Pancreas (tissue), 10 donors: ENCODE results near the gene DNMT3A. TPM values are rescaled to one million over a fixed set of nuclear protein-coding genes. Genes with fewer than 3 reads are reported as not detected.

Experiments
- ATAC-seq, 4 donors: fragments of 200-7000 bp; cut with Tn5 transposase; one replicate each; pipeline versions ENCODE4 v1.8.0 to v1.9.1; 2020; ENCODE audit warnings: mild to moderate bottlenecking in 4 of 4, moderate library complexity in 4 of 4
- DNase-seq, 6 donors: peaks; one replicate each; pipeline ENCODE4 v3.0.0-alpha.2; 2020
- FAIRE-seq: peaks from 2 replicates; lab custom pipeline; 2012; peaks lifted over from hg19 to GRCh38; lab: Jason Lieb, UNC
- H3K27ac ChIP-seq, 4 donors: fragments of 200-600 bp; sonication (generic); 1 replicate in 3 of 4; 2 replicates in 1 of 4; pipeline versions ENCODE4 v1.5.0 to v1.8.0; 2020
- H3K27me3 ChIP-seq, 4 donors: fragments of 200-600 bp; one replicate each; pipeline ENCODE4 v1.8.0; 2021
- H3K36me3 ChIP-seq, 3 donors: fragments of 200-600 bp; sonication (generic) in 1 of 3; one replicate each; pipeline versions ENCODE4 v1.5.0 to v1.8.0; 2020 to 2021
- H3K4me1 ChIP-seq, 3 donors: fragments of 200-600 bp; one replicate each; pipeline ENCODE4 v1.8.0; 2021
- H3K4me3 ChIP-seq, 4 donors: fragments of 200-600 bp; sonication (generic) in 2 of 4; one replicate each; pipeline versions ENCODE4 v1.5.0 to v1.8.0; 2020 to 2021
- H3K9me3 ChIP-seq, 4 donors: fragments of 200-600 bp; one replicate each; pipeline ENCODE4 v1.8.0; 2021
- CTCF ChIP-seq, 4 donors: fragments of 200-600 bp; sonication (generic) in 3 of 4; IDR thresholded peaks; one replicate each; pipeline versions ENCODE4 v1.5.0 to v1.8.0; 2021; ENCODE audit warnings: antibody characterized with exemption in 4 of 4
- WGBS, 2 donors: extraction: QIAGEN DNeasy Blood & Tissue Kit; methylation state at CpG; one replicate each; pipeline ENCODE4 v1.1.7; 2013; 5-methylcytosine and 5-hydroxymethylcytosine counted together
- intact Hi-C, 3 donors: fragments of 100-400 bp; cut with DNase I; formaldehyde crosslinking; loops; one replicate each; pipeline versions ENCODE4 v1.11.1 to v1.14.2; 2022
- polyA plus RNA-seq, 2 donors: library from polyadenylated mRNA; stranded (reverse); fragments of 200-250 nt; gene quantifications; one replicate each; pipeline ENCODE4 v1.2.3, GENCODE V29; 2013
- total RNA-seq, 6 donors: library from RNA; stranded (reverse); fragmentation: NEBNext Ultra II Directional in 4 of 6; extraction: Animal tissue kit (Norgen Biotek cat#: 25700) in 4 of 6; gene quantifications; one replicate each; pipeline versions ENCODE4 v1.2.1 to v1.2.4, GENCODE V29; 2021 to 2023
- donor health status: healthy with polysubstance abuse.
- donor health status: DM: no; HTN: no; CAD: no; lungs with moderate emphysema.
- donor health status: DM: no; HTN: no; CAD: no.
- donor health status: control.
- donor health status: control.
- donor health status: Bipolar disorder and iron deficiency.
- donor health status: DM: yes; HTN: yes; CAD: no.
- donor health status: DM: no; HTN: no; CAD: no.
- donor health status: DM: no; HTN: no; CAD: no.
- donor health status: DM: yes; HTN: yes; CAD: no.

The DNMT3A gene
- total and polyA plus RNA-seq, 8 donors: 10.3 to 30.9 (median 17.5) TPM

- no peak overlapping the region for H3K4me3 ChIP-seq
- DNase-seq (no peak), FAIRE-seq (no peak), ATAC-seq (no peak)
- no peak overlapping the region for H3K27ac ChIP-seq
- no peaks in the 10 kb centered on the region for H3K27me3 ChIP-seq
- H3K36me3 ChIP-seq: no peaks in the 10 kb centered on the region
- intact Hi-C loops: no loop called here
- H3K9me3 ChIP-seq: no peaks in the 10 kb centered on the region
- H3K4me1 ChIP-seq: no peaks in the 10 kb centered on the region
- no peak for TF ChIP-seq CTCF (IDR thresholded peaks at IDR 0.05)
- WGBS, 2 donors: 75 to 93% methylated on average over 5 of the region's 5 CpGs
Observed at GRCh38 chr2:25207078-25207545, 134.6 kb downstream of the DNMT3A start.

- DNase-seq (peak in 1 of 6 donors; percentile 47), ATAC-seq (peak in 2 of 4 donors; percentile 9 to 19), FAIRE-seq (no peak)
- no peak overlapping the region for H3K4me3 ChIP-seq
- 52 to 54% methylated on average over 58 to 59 of the region's 59 CpGs for WGBS, 2 donors
- H3K9me3 ChIP-seq: no peaks in the 10 kb centered on the region
- intact Hi-C loops: no loop called here
- no peak for TF ChIP-seq CTCF (IDR thresholded peaks at IDR 0.05)
- H3K36me3 ChIP-seq: no peaks in the 10 kb centered on the region
- H3K27me3 ChIP-seq: no peaks in the 10 kb centered on the region
- H3K27ac ChIP-seq: no peak overlapping the region
- H3K4me1 ChIP-seq: no peaks in the 10 kb centered on the region
Observed at GRCh38 chr2:25204190-25204838, 137.4 kb downstream of the DNMT3A start.

GRCh38 chr2:25202275-25202674 is 139.4 kb downstream of the DNMT3A start:
- no peaks in the 10 kb centered on the region for H3K9me3 ChIP-seq
- H3K4me1 ChIP-seq: peaks cover 0 to 3% (median 0%) of the 10 kb centered on the region in 3 donors
- no peak for TF ChIP-seq CTCF (IDR thresholded peaks at IDR 0.05)
- intact Hi-C loops: no loop called here
- 85 to 89% methylated on average over 11 of the region's 11 CpGs for WGBS, 2 donors
- FAIRE-seq: no peak
- ATAC-seq: no peak
- DNase-seq: peak in 2 of 6 donors; percentile 2 to 46
- no peak overlapping the region for H3K27ac ChIP-seq
- no peaks in the 10 kb centered on the region for H3K27me3 ChIP-seq
- H3K4me3 ChIP-seq: no peak overlapping the region
- no peaks in the 10 kb centered on the region for H3K36me3 ChIP-seq

- Histone ChIP-seq H3K9me3 (no peaks in the 10 kb centered on the region), H3K4me3 (no peak overlapping the region), H3K27me3 (no peaks in the 10 kb centered on the region), H3K27ac (no peak overlapping the region), H3K36me3 (no peaks in the 10 kb centered on the region), H3K4me1 (peaks cover 0 to 3% (median 0%) of the 10 kb centered on the region in 3 donors)
- DNase-seq: peak in 2 of 6 donors; percentile 13 to 28
- no peak for FAIRE-seq
- no peak for ATAC-seq
- intact Hi-C loops: no loop called here
- 85% methylated on average over 7 of the region's 7 CpGs for WGBS, 2 donors
- no peak for TF ChIP-seq CTCF (IDR thresholded peaks at IDR 0.05)
Observed at GRCh38 chr2:25201794-25202193, 139.9 kb downstream of the DNMT3A start.

- WGBS, 2 donors: 69 to 76% methylated on average over 6 of the region's 6 CpGs
- TF ChIP-seq CTCF (IDR thresholded peaks at IDR 0.05): no peak
Observed at GRCh38 chr2:25201265-25201664, 140.5 kb downstream of the DNMT3A start.

More at GRCh38 chr2:25201265-25201664, 140.5 kb downstream of the DNMT3A start:
- Histone ChIP-seq H3K4me3 (no peak overlapping the region), H3K27me3 (no peaks in the 10 kb centered on the region), H3K9me3 (no peaks in the 10 kb centered on the region), H3K4me1 (peaks cover 0 to 3% (median 1%) of the 10 kb centered on the region in 3 donors), H3K27ac (no peak overlapping the region), H3K36me3 (no peaks in the 10 kb centered on the region)
- intact Hi-C loops: no loop called here
- ATAC-seq (no peak), DNase-seq (no peak), FAIRE-seq (no peak)
